ENCODE data around the gene CTRB2. TPM values are rescaled to one million over a fixed set of nuclear protein-coding genes. Genes with fewer than 3 reads are reported as not detected.
"Not testable (repeated sequence)": the region's sequence is repeated elsewhere in the genome, so short reads cannot be mapped to it uniquely, and the experiment has no call there.

CTRB2 gene
- total RNA-seq, 1 experiment from 2014 or later, result 5.8 TPM

GRCh38 chr16:75216127-75216526 lies 9.2 kb upstream of the CTRB2 start:
- Mint-ChIP-seq H3K27me3 (ENCODE audit: low read depth) (no peaks in the 10 kb centered on the region), H3K4me1 (no peaks in the 10 kb centered on the region), H3K4me3 (no peak overlapping the region), H3K36me3 (no peaks in the 10 kb centered on the region), H3K9me3 (no peaks in the 10 kb centered on the region), H3K27ac (no peak overlapping the region)
- ATAC-seq (no peak), DNase-seq (ENCODE audit: low spot score) (no peak)
- ChIA-PET POLR2A (no interaction called here), CTCF (interaction anchor here (2.1 to 3.0 kb wide), 2 partner anchors 17 to 18 kb away, joined by 7 to 12 read pairs; no protein-coding TSS in a partner anchor)
- no peak for TF ChIP-seq PRRX2 (CRISPR knock-in tag; IDR thresholded peaks at IDR 0.05)
- no peak for TF ChIP-seq E2F1 (CRISPR knock-in tag; IDR thresholded peaks at IDR 0.05)
- TF ChIP-seq ZNF281 (CRISPR knock-in tag; IDR thresholded peaks at IDR 0.05), result no peak
- TF ChIP-seq EMX1 (CRISPR knock-in tag; IDR thresholded peaks at IDR 0.05), result no peak
- no peak for TF ChIP-seq ZNF671 (CRISPR knock-in tag; IDR thresholded peaks at IDR 0.05)
- no peak for TF ChIP-seq TEAD4 (CRISPR knock-in tag; IDR thresholded peaks at IDR 0.05)
- no peak for TF ChIP-seq GABPB1 (CRISPR knock-in tag; IDR thresholded peaks at IDR 0.05)

GRCh38 chr16:75211286-75211685 lies 4.3 kb upstream of the CTRB2 start:
- DNase-seq (ENCODE audit: low spot score); H3K27ac Mint-ChIP-seq; H3K36me3 Mint-ChIP-seq; H3K9me3 Mint-ChIP-seq; H3K4me1 Mint-ChIP-seq; H3K4me3 Mint-ChIP-seq; ATAC-seq; H3K27me3 Mint-ChIP-seq (ENCODE audit: low read depth); POLR2A ChIA-PET: not testable (repeated sequence)
- CTCF ChIA-PET, result interaction anchor here (1.3 kb wide), 1 partner anchor 23 kb away, joined by 5 read pairs; no protein-coding TSS in a partner anchor

- POLR2A ChIA-PET, result interaction anchor here (0.7 kb wide), 1 partner anchor 813 kb away, joined by 5 read pairs; no protein-coding TSS in a partner anchor
- Mint-ChIP-seq H3K27ac (no peak overlapping the region), H3K4me3 (no peak overlapping the region), H3K27me3 (ENCODE audit: low read depth) (no peaks in the 10 kb centered on the region), H3K36me3 (no peaks in the 10 kb centered on the region), H3K9me3 (no peaks in the 10 kb centered on the region), H3K4me1 (no peaks in the 10 kb centered on the region)
- no peak for DNase-seq (ENCODE audit: low spot score)
- ATAC-seq, result no peak
- CTCF ChIA-PET, result interaction anchor here (0.5 to 2.2 kb wide), 4 partner anchors 10 to 85 kb away, joined by 3 to 22 read pairs (median 10); no protein-coding TSS in a partner anchor
- no peak for TF ChIP-seq NR1H2 (CRISPR knock-in tag; IDR thresholded peaks at IDR 0.05)
- TF ChIP-seq AFF4 (CRISPR knock-in tag; IDR thresholded peaks at IDR 0.05; ENCODE audit: borderline replicate concordance), result no peak
- TF ChIP-seq TP53 (CRISPR knock-in tag; IDR thresholded peaks at IDR 0.05), result no peak
- no peak for TF ChIP-seq NR3C1 (CRISPR knock-in tag; conservative IDR thresholded peaks at IDR 0.05; ENCODE audit: low read depth)
- TF ChIP-seq SMAD4 (CRISPR knock-in tag; IDR thresholded peaks at IDR 0.05), result no peak
- TF ChIP-seq ETV6 (CRISPR knock-in tag; IDR thresholded peaks at IDR 0.05), result no peak
- no peak for TF ChIP-seq ARID4B (CRISPR knock-in tag; IDR thresholded peaks at IDR 0.05; ENCODE audit: borderline replicate concordance)
- no peak for TF ChIP-seq TEAD4 (CRISPR knock-in tag; IDR thresholded peaks at IDR 0.05)
- no peak for TF ChIP-seq SMAD3 (CRISPR knock-in tag; IDR thresholded peaks at IDR 0.05; ENCODE audit: borderline replicate concordance)
- TF ChIP-seq USF2 (CRISPR knock-in tag; IDR thresholded peaks at IDR 0.05), result no peak
- TF ChIP-seq MAX (CRISPR knock-in tag; IDR thresholded peaks at IDR 0.05), result no peak
- no peak for TF ChIP-seq ERG (CRISPR knock-in tag; IDR thresholded peaks at IDR 0.05)
Observed at GRCh38 chr16:75209944-75210343, 3.0 kb upstream of the CTRB2 start.

Data from WTC11 (cell line).